Measurements from ENCODE around the gene IL17B. TPM values are rescaled to one million over a fixed set of nuclear protein-coding genes. Genes with fewer than 3 reads are reported as not detected.
A peak's percentile ranks its signal among the peaks of the same experiment; 100 is the strongest.
"Not testable (repeated sequence)": the region's sequence is repeated elsewhere in the genome, so short reads cannot be mapped to it uniquely, and the experiment has no call there.

IL17B gene
- total RNA-seq, 4 donors from 2014 or later, result not detected

DNA sequence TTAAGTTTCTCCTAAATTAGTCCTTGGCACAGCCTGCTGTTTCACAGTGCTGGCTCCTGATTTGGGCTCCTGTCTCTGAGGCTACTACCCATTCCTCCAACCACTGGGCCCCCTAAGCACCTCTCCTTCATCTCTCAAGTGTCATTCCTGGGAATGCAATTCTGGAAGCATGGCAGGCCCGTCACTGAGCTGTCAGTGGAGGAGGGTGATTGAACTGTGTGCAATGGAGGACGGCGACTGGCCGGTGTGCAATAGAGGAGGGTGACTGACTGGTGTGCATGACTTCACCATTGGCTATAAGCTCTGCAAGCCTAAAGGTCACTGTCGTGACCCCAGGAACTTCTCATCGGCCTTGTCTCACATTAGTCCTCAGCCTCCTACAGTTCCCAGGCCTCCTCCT is 12.4 kb upstream of the IL17B start:
- Histone ChIP-seq H3K27ac (peak overlapping the region in 2 of 4 donors; percentile 23 to 80), H3K27me3 (no peaks in the 10 kb centered on the region), H3K36me3 (no peaks in the 10 kb centered on the region), H3K9me3 (no peaks in the 10 kb centered on the region), H3K4me1 (no peaks in the 10 kb centered on the region), H3K4me3 (no peak overlapping the region)
- no peak for DNase-seq
- TF ChIP-seq, protein P1, sequence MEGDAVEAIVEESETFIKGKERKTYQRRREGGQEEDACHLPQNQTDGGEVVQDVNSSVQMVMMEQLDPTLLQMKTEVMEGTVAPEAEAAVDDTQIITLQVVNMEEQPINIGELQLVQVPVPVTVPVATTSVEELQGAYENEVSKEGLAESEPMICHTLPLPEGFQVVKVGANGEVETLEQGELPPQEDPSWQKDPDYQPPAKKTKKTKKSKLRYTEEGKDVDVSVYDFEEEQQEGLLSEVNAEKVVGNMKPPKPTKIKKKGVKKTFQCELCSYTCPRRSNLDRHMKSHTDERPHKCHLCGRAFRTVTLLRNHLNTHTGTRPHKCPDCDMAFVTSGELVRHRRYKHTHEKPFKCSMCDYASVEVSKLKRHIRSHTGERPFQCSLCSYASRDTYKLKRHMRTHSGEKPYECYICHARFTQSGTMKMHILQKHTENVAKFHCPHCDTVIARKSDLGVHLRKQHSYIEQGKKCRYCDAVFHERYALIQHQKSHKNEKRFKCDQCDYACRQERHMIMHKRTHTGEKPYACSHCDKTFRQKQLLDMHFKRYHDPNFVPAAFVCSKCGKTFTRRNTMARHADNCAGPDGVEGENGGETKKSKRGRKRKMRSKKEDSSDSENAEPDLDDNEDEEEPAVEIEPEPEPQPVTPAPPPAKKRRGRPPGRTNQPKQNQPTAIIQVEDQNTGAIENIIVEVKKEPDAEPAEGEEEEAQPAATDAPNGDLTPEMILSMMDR (IDR thresholded peaks at IDR 0.05), result no peak
- TF ChIP-seq POLR2A (IDR thresholded peaks at IDR 0.05), result no peak

DNA sequence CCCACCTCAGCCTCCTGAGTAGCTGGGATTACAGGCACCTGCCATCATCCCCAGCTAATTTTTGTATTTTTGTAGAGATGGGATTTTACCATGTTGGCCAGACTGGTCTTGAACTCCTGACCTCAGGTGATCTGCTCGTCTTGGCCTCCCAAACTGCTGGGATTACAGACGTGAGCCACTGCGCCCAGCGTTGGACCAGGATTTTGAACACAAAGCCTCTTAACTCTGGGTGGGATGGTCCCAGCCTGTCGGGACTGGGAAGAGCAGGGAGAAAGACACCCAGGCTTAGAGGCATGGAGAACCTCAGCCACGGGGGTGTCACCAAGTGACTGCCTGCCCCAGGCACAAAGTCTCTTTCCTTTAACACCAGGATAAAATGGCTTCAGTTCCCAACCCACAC is 12.0 kb upstream of the IL17B start:
- H3K4me1 ChIP-seq, H3K9me3 ChIP-seq, H3K4me3 ChIP-seq, H3K36me3 ChIP-seq, H3K27me3 ChIP-seq, DNase-seq: not testable (repeated sequence)
- H3K27ac ChIP-seq, result peak overlapping the region in 2 of 4 donors; percentile 23 to 80

DNA sequence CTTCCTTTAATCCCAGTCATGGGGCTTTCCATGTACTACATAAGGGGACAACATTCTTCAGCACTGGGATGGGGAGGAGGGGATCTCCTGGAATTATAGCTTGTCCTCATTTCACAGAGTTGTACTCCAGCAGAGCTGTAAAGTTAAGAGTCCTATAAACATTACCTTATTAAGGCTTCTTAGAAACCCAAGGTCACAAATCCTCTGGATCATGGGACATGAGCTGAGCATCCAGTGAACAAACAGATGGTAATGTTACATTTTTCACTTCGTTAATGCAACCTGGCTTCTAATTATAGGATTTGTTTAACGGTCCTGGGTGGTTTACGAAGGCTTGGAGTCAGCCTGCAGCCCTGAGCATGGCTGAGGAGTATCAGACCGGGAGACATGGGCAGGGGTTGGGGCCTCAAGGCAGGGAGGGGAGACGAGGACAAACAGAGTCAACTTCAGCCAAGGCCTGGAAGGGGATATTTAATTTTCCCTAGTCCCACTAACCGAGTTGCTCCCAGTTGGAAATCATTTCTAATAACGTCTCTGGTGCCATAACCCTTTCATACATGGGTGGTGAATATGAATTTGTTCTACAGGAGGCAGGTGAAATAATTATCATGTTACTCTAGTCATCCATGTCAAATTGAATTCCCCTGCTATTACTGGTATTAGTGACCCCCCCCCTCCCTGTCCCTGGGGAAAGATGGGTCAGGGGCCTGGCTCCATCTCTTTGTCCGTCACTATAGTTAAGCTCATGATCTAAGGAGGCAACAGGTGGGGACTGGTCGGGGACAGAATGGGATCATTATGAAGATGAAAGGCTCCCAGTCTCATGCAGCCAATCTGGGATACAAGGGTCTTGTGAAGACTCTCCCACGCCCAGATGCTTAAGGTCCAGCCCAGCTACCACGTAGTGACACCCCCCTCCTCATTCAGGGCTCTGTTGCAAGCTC is 10.7 kb upstream of the IL17B start:
- Histone ChIP-seq H3K4me3 (no peak overlapping the region), H3K27ac (peak overlapping the region in 3 of 4 donors; percentile 26 to 80 (median 67)), H3K9me3 (no peaks in the 10 kb centered on the region), H3K36me3 (no peaks in the 10 kb centered on the region), H3K27me3 (no peaks in the 10 kb centered on the region), H3K4me1 (peaks cover 0 to 7% (median 0%) of the 10 kb centered on the region in 4 donors)
- no peak for DNase-seq
- TF ChIP-seq POLR2A (IDR thresholded peaks at IDR 0.05), result no peak
- TF ChIP-seq, protein P1 (IDR thresholded peaks at IDR 0.05), result no peak

DNA sequence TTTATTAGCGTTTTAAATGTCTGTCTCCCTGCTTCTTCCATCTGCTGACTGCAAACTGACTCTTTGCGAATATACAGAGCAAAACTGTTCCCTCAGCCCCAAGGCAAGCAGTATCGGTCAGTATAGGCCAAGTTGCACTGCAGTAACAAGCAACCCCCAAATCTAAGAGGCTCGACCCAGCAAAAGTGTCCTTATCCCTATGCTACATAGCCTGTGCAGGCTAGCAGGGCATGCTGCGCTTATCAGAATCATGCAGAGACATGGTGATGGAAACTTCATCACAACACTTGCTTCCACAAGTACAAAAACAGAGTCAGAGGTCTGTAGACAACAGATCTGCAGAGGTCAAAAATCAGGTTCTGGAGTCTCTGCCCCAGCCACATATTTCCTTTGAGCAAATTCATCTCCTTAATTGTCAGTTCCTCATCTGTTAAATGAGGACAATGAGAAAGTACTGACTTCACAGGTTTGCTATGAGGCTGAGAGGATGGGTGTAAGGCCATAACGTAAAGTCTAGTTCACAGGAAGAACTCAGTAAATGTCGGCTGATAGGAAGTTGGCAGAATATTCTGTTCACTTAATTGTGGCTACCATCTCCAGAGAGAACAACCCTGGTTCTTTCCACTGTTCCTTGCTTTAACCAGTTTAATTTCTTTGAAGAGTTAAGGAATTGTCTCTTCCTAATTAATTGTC is 9.6 kb upstream of the IL17B start:
- H3K9me3 ChIP-seq, result no peaks in the 10 kb centered on the region
- peaks cover 0 to 7% (median 0%) of the 10 kb centered on the region in 4 donors for H3K4me1 ChIP-seq
- H3K27me3 ChIP-seq, result no peaks in the 10 kb centered on the region
- H3K36me3 ChIP-seq, result no peaks in the 10 kb centered on the region
- no peak for DNase-seq
- no peak for TF ChIP-seq POLR2A (IDR thresholded peaks at IDR 0.05)
- TF ChIP-seq, protein P1 (IDR thresholded peaks at IDR 0.05), result no peak
- peak overlapping the region; percentile 45 to 80 (median 64) for H3K27ac ChIP-seq
- no peak overlapping the region for H3K4me3 ChIP-seq

DNA sequence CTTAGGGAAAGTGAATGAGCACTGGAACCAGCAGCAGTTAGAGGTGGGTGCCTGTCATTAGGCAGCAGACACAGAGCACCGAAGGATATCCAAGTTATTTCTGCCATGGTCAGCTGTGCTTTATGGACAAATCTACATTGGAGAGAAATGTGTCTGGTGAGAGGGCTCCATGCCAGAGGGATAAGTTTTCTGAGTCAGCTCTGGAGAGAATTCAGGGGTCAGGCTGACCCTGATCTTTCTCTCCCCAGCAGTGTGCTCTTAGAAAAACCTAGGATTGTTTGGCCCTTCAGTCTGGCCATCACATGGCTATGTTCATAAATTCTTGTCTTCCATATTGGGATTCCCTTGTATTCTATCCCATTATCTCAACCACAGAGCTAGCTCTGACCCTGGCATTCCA is 8.9 kb upstream of the IL17B start:
- peak overlapping the region; percentile 45 to 80 (median 64) for H3K27ac ChIP-seq
- H3K36me3 ChIP-seq, result no peaks in the 10 kb centered on the region
- H3K4me1 ChIP-seq, result peaks cover 0 to 7% (median 0%) of the 10 kb centered on the region in 4 donors
- DNase-seq, result no peak
- TF ChIP-seq, protein P1 (IDR thresholded peaks at IDR 0.05), result no peak
- no peak for TF ChIP-seq POLR2A (IDR thresholded peaks at IDR 0.05)
- H3K9me3 ChIP-seq, result no peaks in the 10 kb centered on the region
- no peak overlapping the region for H3K4me3 ChIP-seq
- no peaks in the 10 kb centered on the region for H3K27me3 ChIP-seq

All from Peyer's patch (tissue), 4 donors.